ENCODE results near the gene CFAP300. TPM values are rescaled to one million over a fixed set of nuclear protein-coding genes. Genes with fewer than 3 reads are reported as not detected.
A peak's percentile ranks its signal among the peaks of the same experiment; 100 is the strongest.

The CFAP300 gene
- total RNA-seq, 1 experiment from 2014 or later, result not detected

- in situ Hi-C loops (cut with HindIII; ENCODE audit: low sequenced_read_pairs), result no loop called here
- DNase-seq (ENCODE audit: low spot score), result no peak
Observed at GRCh38 chr11:102070766-102071165, 23.5 kb downstream of the CFAP300 start.

- DNase-seq (ENCODE audit: low spot score), result no peak
- in situ Hi-C loops (cut with HindIII; ENCODE audit: low sequenced_read_pairs), result no loop called here
Observed at GRCh38 chr11:102071497-102072472, 24.5 kb downstream of the CFAP300 start.

- DNase-seq (ENCODE audit: low spot score), result no peak
- in situ Hi-C loops (cut with HindIII; ENCODE audit: low sequenced_read_pairs), result no loop called here
Observed at GRCh38 chr11:102073253-102073652, 26.0 kb downstream of the CFAP300 start.

GRCh38 chr11:102079625-102080024 lies 32.4 kb downstream of the CFAP300 start:
- in situ Hi-C loops (cut with HindIII; ENCODE audit: low sequenced_read_pairs), result no loop called here

GRCh38 chr11:102081313-102081712 lies 34.1 kb downstream of the CFAP300 start:
- in situ Hi-C loops (cut with HindIII; ENCODE audit: low sequenced_read_pairs), result no loop called here
- no peak for DNase-seq (ENCODE audit: low spot score)

More at GRCh38 chr11:102079625-102080024, 32.4 kb downstream of the CFAP300 start:
- no peak for DNase-seq (ENCODE audit: low spot score)

GRCh38 chr11:102085864-102086551 lies 38.8 kb downstream of the CFAP300 start:
- no peak for DNase-seq (ENCODE audit: low spot score)
- in situ Hi-C loops (cut with HindIII; ENCODE audit: low sequenced_read_pairs), result no loop called here

- no peak for DNase-seq (ENCODE audit: low spot score)
- in situ Hi-C loops (cut with HindIII; ENCODE audit: low sequenced_read_pairs), result no loop called here
Observed at GRCh38 chr11:102097186-102097585, 49.9 kb downstream of the CFAP300 start.

- in situ Hi-C loops (cut with HindIII; ENCODE audit: low sequenced_read_pairs), result no loop called here
- no peak for DNase-seq (ENCODE audit: low spot score)
Observed at GRCh38 chr11:102099755-102100154, 52.5 kb downstream of the CFAP300 start.

GRCh38 chr11:102108734-102109440 lies 61.6 kb downstream of the CFAP300 start:
- no peak for DNase-seq (ENCODE audit: low spot score)
- in situ Hi-C loops (cut with HindIII; ENCODE audit: low sequenced_read_pairs), result no loop called here

- peak; percentile 41 for DNase-seq (ENCODE audit: low spot score)
- in situ Hi-C loops (cut with HindIII; ENCODE audit: low sequenced_read_pairs), result no loop called here
Observed at GRCh38 chr11:102109896-102110760, 62.9 kb downstream of the CFAP300 start, which contains the start of gene YAP1. TSS of gene YAP1 (plus strand) at chr11:102110447. CDS start at chr11:102110849, 402 bp downstream.

GRCh38 chr11:102110761-102111010 lies 63.4 kb downstream of the CFAP300 start:
- DNase-seq (ENCODE audit: low spot score), result no peak
- in situ Hi-C loops (cut with HindIII; ENCODE audit: low sequenced_read_pairs), result no loop called here

GRCh38 chr11:102111011-102111786 lies 64.0 kb downstream of the CFAP300 start:
- in situ Hi-C loops (cut with HindIII; ENCODE audit: low sequenced_read_pairs), result no loop called here
- peak; percentile 35 for DNase-seq (ENCODE audit: low spot score)

GRCh38 chr11:102111787-102112508 lies 64.7 kb downstream of the CFAP300 start:
- in situ Hi-C loops (cut with HindIII; ENCODE audit: low sequenced_read_pairs), result no loop called here
- DNase-seq (ENCODE audit: low spot score), result peak; percentile 12

GRCh38 chr11:102112509-102112821 lies 65.2 kb downstream of the CFAP300 start:
- no peak for DNase-seq (ENCODE audit: low spot score)
- in situ Hi-C loops (cut with HindIII; ENCODE audit: low sequenced_read_pairs), result no loop called here

GRCh38 chr11:102114032-102114431 lies 66.8 kb downstream of the CFAP300 start:
- DNase-seq (ENCODE audit: low spot score), result no peak
- in situ Hi-C loops (cut with HindIII; ENCODE audit: low sequenced_read_pairs), result no loop called here

- in situ Hi-C loops (cut with HindIII; ENCODE audit: low sequenced_read_pairs), result no loop called here
- no peak for DNase-seq (ENCODE audit: low spot score)
Observed at GRCh38 chr11:102115557-102115956, 68.3 kb downstream of the CFAP300 start.

GRCh38 chr11:102116453-102117205 lies 69.4 kb downstream of the CFAP300 start:
- in situ Hi-C loops (cut with HindIII; ENCODE audit: low sequenced_read_pairs), result no loop called here
- no peak for DNase-seq (ENCODE audit: low spot score)
